WI38 (cell line): Measurements from ENCODE around the gene PDE3B.
"Not testable (repeated sequence)": the region's sequence is repeated elsewhere in the genome, so short reads cannot be mapped to it uniquely, and the experiment has no call there.

Experiments
- H3K4me3 ChIP-seq: 2 replicates; pipeline ENCODE4 v1.5.1; 2011; ENCODE audit warnings: low read depth, mild to moderate bottlenecking, control low read depth, low read length
- TF ChIP-seq, protein P1 (sequence below): IDR thresholded peaks from 2 replicates; pipeline ENCODE4 v1.5.1; 2012; ENCODE audit warnings: low read depth, mild to moderate bottlenecking, control low read depth, low read length

The PDE3B gene

GRCh38 chr11:14858404-14858803, 214.8 kb downstream of the PDE3B start:
- TF ChIP-seq, protein P1, sequence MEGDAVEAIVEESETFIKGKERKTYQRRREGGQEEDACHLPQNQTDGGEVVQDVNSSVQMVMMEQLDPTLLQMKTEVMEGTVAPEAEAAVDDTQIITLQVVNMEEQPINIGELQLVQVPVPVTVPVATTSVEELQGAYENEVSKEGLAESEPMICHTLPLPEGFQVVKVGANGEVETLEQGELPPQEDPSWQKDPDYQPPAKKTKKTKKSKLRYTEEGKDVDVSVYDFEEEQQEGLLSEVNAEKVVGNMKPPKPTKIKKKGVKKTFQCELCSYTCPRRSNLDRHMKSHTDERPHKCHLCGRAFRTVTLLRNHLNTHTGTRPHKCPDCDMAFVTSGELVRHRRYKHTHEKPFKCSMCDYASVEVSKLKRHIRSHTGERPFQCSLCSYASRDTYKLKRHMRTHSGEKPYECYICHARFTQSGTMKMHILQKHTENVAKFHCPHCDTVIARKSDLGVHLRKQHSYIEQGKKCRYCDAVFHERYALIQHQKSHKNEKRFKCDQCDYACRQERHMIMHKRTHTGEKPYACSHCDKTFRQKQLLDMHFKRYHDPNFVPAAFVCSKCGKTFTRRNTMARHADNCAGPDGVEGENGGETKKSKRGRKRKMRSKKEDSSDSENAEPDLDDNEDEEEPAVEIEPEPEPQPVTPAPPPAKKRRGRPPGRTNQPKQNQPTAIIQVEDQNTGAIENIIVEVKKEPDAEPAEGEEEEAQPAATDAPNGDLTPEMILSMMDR: no peak

DNA sequence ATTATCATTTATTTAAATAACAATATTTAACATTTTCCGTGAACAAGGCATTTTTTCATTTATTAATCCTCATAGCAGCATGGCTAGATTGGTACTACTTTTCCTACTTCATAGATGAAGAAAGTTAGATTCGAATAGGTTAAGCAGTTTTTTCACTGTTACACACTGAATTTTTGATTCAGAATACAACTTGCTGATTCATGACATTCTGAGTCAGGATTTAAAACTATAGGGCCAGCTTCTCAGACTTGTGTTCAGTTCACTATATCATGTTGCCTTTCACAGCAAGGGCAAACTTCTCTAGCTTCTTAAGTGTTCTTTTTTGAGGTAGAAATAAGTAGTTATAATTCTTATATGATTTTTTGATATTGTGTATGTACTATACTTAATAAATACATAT, 216.9 kb downstream of the PDE3B start:
- TF ChIP-seq, protein P1: no peak
- H3K4me3 ChIP-seq: no peak overlapping the region

More at GRCh38 chr11:14858404-14858803, 214.8 kb downstream of the PDE3B start:
- no peak overlapping the region for H3K4me3 ChIP-seq

- TF ChIP-seq, protein P1: no peak
- no peak overlapping the region for H3K4me3 ChIP-seq
These were observed 218.1 kb downstream of the PDE3B start for GRCh38 chr11:14861680-14862079.

DNA sequence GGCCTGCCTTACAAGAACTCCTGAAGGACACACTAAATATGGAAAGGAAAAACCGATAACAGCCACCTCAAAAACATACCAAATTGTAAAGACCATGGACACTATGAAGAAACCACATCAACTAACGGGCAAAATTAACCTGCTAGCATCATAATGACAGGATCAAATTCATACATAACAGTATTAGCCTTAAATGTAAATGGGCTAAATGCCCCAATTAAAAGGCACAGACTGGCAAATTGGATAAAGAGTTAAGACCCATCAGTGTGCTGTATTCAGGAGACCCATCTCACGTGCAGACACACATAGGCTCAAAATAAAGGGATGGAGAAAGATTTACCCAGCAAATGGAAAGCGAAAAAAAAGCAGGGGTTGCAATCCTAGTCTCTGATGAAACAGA, 220.2 kb downstream of the PDE3B start:
- not testable (repeated sequence) for H3K4me3 ChIP-seq

- no peak overlapping the region for H3K4me3 ChIP-seq
- TF ChIP-seq, protein P1: no peak
These were observed 228.4 kb downstream of the PDE3B start for GRCh38 chr11:14872032-14872431.

GRCh38 chr11:14873632-14874031, 230.0 kb downstream of the PDE3B start:
- TF ChIP-seq, protein P1: no peak
- no peak overlapping the region for H3K4me3 ChIP-seq

DNA sequence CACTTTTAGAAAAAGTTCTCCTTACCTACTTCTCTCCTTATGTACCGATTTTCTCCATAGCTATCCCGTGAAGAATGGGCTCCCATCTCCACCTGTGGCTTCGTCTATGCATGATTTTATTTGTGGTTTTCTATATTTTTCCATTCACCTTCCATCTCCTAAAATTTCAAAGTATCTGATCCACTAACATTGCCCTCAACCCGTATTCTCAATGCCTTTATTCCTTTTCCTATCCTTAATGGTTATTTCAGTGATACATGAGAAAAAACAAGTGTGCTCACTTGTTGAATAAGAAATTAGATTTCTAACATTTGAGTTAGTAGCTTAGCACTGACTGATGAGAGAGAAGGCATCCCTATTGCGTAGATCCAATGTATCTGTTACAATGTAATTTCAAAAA, 231.6 kb downstream of the PDE3B start:
- TF ChIP-seq, protein P1: no peak
- H3K4me3 ChIP-seq: no peak overlapping the region

DNA sequence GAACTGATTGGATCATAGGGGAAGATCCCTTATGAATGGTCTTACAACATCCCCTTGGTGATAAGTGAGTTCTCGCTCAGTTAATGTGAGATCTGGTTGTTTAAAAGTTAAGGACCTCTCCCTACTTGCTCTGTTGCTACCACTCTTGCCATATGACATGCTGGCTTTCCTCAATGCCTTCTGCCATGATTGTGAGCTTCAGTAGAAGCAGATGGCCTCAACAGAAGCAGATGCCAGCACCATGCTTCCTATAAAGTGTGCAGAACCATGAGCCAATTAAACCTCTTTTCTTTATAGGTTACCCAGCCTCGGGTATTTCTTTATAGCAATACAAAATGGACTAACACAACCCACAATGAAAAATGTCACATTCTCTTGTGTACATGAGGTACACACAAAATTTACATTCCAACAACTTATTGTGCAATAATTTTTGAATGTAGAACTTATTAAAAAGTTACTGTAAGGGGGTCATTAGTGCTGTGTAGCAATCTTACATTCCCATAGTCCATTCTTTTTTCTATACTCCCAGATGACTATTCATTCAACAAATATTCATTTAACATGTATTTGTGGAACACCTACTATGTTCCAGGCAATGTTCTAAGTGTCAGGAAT, 238.1 kb downstream of the PDE3B start:
- TF ChIP-seq, protein P1: no peak
- H3K4me3 ChIP-seq: no peak overlapping the region
